ENCODE measurements around the gene NPHP4. TPM values are rescaled to one million over a fixed set of nuclear protein-coding genes. Genes with fewer than 3 reads are reported as not detected.

NPHP4 gene
- total and polyA plus RNA-seq, 4 donors = 1.7 to 5.6 (median 3.5) TPM

DNA sequence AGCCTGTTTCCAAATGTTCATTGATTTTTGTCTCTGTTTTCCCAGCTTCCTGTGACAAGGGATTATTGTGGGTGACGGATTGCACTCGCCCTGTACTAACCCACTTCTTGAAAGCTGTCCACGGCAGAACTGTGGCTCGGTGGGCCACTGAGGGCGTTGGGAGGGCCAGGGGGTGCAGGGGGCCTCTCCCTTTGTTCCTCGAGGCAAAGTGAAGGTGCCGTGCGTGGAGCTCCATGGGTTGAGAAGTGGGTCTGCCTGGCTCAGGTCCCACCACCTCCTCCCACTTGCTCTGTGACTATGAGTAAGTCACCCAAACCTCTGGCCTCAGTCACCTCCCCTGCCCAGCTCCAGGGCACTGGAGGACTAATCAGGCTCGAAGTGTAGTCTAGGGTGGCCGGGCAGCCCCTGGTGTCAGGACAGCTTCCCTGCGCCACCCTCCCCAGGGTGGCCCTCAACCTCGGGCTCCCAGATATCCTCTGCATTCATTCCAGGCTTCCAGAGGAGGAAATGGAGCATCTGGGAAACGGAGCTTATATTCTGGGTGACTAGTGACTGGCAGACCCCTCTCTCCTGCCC, 148.6 kb downstream of the NPHP4 start:
- DNase-seq (ENCODE audit: low spot score) = no peak
- H3K27me3 ChIP-seq (ENCODE audit: control insufficient read depth in 4 of 4, insufficient read depth in 4 of 4, low read length in 3 of 4) = peaks cover 0 to under 1% (median 0%) of the 10 kb centered on the region in 4 donors
- H3K4me1 ChIP-seq (ENCODE audit: control insufficient read depth in 4 of 4, insufficient read depth in 4 of 4, low read length in 3 of 4) = no peaks in the 10 kb centered on the region
- TF ChIP-seq TAF1 (conservative IDR thresholded peaks at IDR 0.05) = no peak
- TF ChIP-seq, protein P1, sequence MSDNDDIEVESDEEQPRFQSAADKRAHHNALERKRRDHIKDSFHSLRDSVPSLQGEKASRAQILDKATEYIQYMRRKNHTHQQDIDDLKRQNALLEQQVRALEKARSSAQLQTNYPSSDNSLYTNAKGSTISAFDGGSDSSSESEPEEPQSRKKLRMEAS (IDR thresholded peaks at IDR 0.05) = no peak
- no peak for TF ChIP-seq NR2F2 (IDR thresholded peaks at IDR 0.05)
- TF ChIP-seq, protein P2, sequence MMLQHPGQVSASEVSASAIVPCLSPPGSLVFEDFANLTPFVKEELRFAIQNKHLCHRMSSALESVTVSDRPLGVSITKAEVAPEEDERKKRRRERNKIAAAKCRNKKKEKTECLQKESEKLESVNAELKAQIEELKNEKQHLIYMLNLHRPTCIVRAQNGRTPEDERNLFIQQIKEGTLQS (IDR thresholded peaks at IDR 0.05) = no peak
- no peak for TF ChIP-seq HNF4A (conservative IDR thresholded peaks at IDR 0.05)
- TF ChIP-seq RAD21 (IDR thresholded peaks at IDR 0.05) = no peak
- no peak for TF ChIP-seq HNF4G (IDR thresholded peaks at IDR 0.05)
- TF ChIP-seq, protein P3, sequence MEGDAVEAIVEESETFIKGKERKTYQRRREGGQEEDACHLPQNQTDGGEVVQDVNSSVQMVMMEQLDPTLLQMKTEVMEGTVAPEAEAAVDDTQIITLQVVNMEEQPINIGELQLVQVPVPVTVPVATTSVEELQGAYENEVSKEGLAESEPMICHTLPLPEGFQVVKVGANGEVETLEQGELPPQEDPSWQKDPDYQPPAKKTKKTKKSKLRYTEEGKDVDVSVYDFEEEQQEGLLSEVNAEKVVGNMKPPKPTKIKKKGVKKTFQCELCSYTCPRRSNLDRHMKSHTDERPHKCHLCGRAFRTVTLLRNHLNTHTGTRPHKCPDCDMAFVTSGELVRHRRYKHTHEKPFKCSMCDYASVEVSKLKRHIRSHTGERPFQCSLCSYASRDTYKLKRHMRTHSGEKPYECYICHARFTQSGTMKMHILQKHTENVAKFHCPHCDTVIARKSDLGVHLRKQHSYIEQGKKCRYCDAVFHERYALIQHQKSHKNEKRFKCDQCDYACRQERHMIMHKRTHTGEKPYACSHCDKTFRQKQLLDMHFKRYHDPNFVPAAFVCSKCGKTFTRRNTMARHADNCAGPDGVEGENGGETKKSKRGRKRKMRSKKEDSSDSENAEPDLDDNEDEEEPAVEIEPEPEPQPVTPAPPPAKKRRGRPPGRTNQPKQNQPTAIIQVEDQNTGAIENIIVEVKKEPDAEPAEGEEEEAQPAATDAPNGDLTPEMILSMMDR (IDR thresholded peaks at IDR 0.05; ENCODE audit: low read depth, low read length, missing input control) = no peak
- no peak for TF ChIP-seq FOXA1 (IDR thresholded peaks at IDR 0.05)
- TF ChIP-seq, protein P4, sequence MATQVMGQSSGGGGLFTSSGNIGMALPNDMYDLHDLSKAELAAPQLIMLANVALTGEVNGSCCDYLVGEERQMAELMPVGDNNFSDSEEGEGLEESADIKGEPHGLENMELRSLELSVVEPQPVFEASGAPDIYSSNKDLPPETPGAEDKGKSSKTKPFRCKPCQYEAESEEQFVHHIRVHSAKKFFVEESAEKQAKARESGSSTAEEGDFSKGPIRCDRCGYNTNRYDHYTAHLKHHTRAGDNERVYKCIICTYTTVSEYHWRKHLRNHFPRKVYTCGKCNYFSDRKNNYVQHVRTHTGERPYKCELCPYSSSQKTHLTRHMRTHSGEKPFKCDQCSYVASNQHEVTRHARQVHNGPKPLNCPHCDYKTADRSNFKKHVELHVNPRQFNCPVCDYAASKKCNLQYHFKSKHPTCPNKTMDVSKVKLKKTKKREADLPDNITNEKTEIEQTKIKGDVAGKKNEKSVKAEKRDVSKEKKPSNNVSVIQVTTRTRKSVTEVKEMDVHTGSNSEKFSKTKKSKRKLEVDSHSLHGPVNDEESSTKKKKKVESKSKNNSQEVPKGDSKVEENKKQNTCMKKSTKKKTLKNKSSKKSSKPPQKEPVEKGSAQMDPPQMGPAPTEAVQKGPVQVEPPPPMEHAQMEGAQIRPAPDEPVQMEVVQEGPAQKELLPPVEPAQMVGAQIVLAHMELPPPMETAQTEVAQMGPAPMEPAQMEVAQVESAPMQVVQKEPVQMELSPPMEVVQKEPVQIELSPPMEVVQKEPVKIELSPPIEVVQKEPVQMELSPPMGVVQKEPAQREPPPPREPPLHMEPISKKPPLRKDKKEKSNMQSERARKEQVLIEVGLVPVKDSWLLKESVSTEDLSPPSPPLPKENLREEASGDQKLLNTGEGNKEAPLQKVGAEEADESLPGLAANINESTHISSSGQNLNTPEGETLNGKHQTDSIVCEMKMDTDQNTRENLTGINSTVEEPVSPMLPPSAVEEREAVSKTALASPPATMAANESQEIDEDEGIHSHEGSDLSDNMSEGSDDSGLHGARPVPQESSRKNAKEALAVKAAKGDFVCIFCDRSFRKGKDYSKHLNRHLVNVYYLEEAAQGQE (IDR thresholded peaks at IDR 0.05) = no peak
- no peak for TF ChIP-seq JUND (IDR thresholded peaks at IDR 0.05)
- TF ChIP-seq YY1 (IDR thresholded peaks at IDR 0.05) = no peak
- TF ChIP-seq, protein P5, sequence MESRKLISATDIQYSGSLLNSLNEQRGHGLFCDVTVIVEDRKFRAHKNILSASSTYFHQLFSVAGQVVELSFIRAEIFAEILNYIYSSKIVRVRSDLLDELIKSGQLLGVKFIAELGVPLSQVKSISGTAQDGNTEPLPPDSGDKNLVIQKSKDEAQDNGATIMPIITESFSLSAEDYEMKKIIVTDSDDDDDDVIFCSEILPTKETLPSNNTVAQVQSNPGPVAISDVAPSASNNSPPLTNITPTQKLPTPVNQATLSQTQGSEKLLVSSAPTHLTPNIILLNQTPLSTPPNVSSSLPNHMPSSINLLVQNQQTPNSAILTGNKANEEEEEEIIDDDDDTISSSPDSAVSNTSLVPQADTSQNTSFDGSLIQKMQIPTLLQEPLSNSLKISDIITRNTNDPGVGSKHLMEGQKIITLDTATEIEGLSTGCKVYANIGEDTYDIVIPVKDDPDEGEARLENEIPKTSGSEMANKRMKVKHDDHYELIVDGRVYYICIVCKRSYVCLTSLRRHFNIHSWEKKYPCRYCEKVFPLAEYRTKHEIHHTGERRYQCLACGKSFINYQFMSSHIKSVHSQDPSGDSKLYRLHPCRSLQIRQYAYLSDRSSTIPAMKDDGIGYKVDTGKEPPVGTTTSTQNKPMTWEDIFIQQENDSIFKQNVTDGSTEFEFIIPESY (IDR thresholded peaks at IDR 0.05) = no peak
- no peak for TF ChIP-seq SP1 (IDR thresholded peaks at IDR 0.05)
- TF ChIP-seq EGR1 (IDR thresholded peaks at IDR 0.05; ENCODE audit: low read depth in 2 of 2) = no peak
- H3K36me3 ChIP-seq (ENCODE audit: control insufficient read depth in 4 of 4, insufficient read depth in 3 of 4, low read depth in 1 of 4, low read length in 3 of 4) = no peaks in the 10 kb centered on the region
- no peak overlapping the region for H3K27ac ChIP-seq (ENCODE audit: low read depth in 1 of 2, low read length in 2 of 2)
- no peak overlapping the region for H3K9ac ChIP-seq (ENCODE audit: low read depth in 1 of 2, low read length in 2 of 2)
- WGBS = 52% methylated on average over 13 of the region's 13 CpGs
- H3K9me3 ChIP-seq (ENCODE audit: control insufficient read depth in 4 of 4, low read length in 3 of 4) = no peaks in the 10 kb centered on the region
- no peak overlapping the region for H3K4me3 ChIP-seq (ENCODE audit: low read depth in 1 of 3, low read length in 3 of 3)

DNA sequence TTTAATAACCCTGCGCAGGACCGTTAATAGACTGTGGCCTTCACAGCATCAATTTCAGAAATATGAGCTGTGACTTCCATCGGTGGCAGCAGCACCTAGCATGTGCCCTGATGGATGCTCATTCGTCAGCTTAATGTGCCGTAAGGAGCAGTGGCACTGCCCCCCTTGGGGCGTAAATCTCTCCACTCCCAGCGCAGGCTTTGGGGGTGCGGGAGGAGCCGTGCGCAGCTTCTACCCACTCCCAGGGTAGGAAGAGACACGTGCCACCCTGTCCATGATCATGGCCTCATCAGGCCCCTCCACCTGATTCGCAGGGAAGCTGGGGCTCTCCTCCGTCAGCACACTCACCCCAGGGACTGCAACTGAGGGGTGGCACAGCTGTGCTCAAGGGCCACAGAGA, 149.5 kb downstream of the NPHP4 start:
- Histone ChIP-seq H3K9me3 (ENCODE audit: control insufficient read depth in 4 of 4, low read length in 3 of 4) (no peaks in the 10 kb centered on the region), H3K27me3 (ENCODE audit: control insufficient read depth in 4 of 4, insufficient read depth in 4 of 4, low read length in 3 of 4) (peaks cover 0 to 3% (median 0%) of the 10 kb centered on the region in 4 donors), H3K27ac (ENCODE audit: low read depth in 1 of 2, low read length in 2 of 2) (no peak overlapping the region), H3K4me3 (ENCODE audit: low read depth in 1 of 3, low read length in 3 of 3) (no peak overlapping the region), H3K9ac (ENCODE audit: low read depth in 1 of 2, low read length in 2 of 2) (no peak overlapping the region), H3K36me3 (ENCODE audit: control insufficient read depth in 4 of 4, insufficient read depth in 3 of 4, low read depth in 1 of 4, low read length in 3 of 4) (no peaks in the 10 kb centered on the region), H3K4me1 (ENCODE audit: control insufficient read depth in 4 of 4, insufficient read depth in 4 of 4, low read length in 3 of 4) (no peaks in the 10 kb centered on the region)
- 75% methylated on average over 13 of the region's 13 CpGs for whole genome bisulfite sequencing
- DNase-seq (ENCODE audit: low spot score) = no peak
- TF ChIP-seq FOXA1 (IDR thresholded peaks at IDR 0.05) (no peak), RXRA (IDR thresholded peaks at IDR 0.05) (no peak), SP1 (IDR thresholded peaks at IDR 0.05) (no peak), TAF1 (conservative IDR thresholded peaks at IDR 0.05) (no peak), HNF4A (conservative IDR thresholded peaks at IDR 0.05) (no peak), HNF4G (IDR thresholded peaks at IDR 0.05) (no peak), JUND (IDR thresholded peaks at IDR 0.05) (no peak), GABPA (IDR thresholded peaks at IDR 0.05 in 1 of 2, conservative IDR thresholded peaks at IDR 0.05 in 1 of 2) (no peak), NR2F2 (IDR thresholded peaks at IDR 0.05) (no peak), YY1 (IDR thresholded peaks at IDR 0.05) (no peak), EGR1 (IDR thresholded peaks at IDR 0.05; ENCODE audit: low read depth in 2 of 2) (no peak), RAD21 (IDR thresholded peaks at IDR 0.05) (no peak)
- TF ChIP-seq, protein P1 (IDR thresholded peaks at IDR 0.05) = no peak
- TF ChIP-seq, protein P5 (IDR thresholded peaks at IDR 0.05) = no peak
- TF ChIP-seq, protein P2 (IDR thresholded peaks at IDR 0.05) = no peak
- TF ChIP-seq, protein P3 (IDR thresholded peaks at IDR 0.05; ENCODE audit: low read depth, low read length, missing input control) = no peak

Measured in liver (tissue), 9 donors.